GM10847 (cell line): ENCODE results near the gene SPATA31A3.
"Not testable (repeated sequence)": the region's sequence is repeated elsewhere in the genome, so short reads cannot be mapped to it uniquely, and the experiment has no call there.

Experiments used
- POLR2A ChIP-seq: IDR thresholded peaks from 2 replicates; pipeline ENCODE4 v1.6.1; 2011; ENCODE audit not compliant: insufficient read length; ENCODE audit errors: extremely low read depth

SPATA31A3 gene

DNA sequence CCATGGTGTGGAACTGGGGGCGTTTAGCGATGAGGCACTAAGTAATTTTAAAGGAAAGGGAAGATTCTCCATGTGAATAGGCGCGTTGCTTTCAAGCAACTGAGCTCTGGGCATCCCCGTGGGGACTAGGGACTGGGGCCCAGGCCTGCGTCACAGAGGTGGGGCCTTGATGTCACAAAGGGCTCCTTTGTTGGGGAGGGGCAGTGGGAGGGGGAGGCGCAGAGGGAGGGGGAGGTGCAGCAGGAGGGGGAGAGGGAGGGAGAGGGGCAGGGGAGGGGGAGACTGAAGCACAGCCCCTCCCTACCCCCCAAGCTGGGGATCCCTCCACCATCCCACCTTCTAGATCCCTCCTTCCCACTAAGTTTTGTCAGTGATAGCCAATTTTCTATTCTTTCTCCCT is at the start of gene SPATA31A3:
Gene SPATA31A3, minus strand, starts transcription at position 101 of the 400 bp plus-strand sequence. Its CDS starts 29 bp downstream, at position 72.
- TF ChIP-seq POLR2A: not testable (repeated sequence)
